ENCODE results near the gene C2orf42. TPM values are rescaled to one million over a fixed set of nuclear protein-coding genes. Genes with fewer than 3 reads are reported as not detected.

Gene C2orf42
- total and polyA plus RNA-seq, 2 of the 4 experiments (the other 2 are of a cell fraction), result 7.5 to 31.5 TPM

DNA sequence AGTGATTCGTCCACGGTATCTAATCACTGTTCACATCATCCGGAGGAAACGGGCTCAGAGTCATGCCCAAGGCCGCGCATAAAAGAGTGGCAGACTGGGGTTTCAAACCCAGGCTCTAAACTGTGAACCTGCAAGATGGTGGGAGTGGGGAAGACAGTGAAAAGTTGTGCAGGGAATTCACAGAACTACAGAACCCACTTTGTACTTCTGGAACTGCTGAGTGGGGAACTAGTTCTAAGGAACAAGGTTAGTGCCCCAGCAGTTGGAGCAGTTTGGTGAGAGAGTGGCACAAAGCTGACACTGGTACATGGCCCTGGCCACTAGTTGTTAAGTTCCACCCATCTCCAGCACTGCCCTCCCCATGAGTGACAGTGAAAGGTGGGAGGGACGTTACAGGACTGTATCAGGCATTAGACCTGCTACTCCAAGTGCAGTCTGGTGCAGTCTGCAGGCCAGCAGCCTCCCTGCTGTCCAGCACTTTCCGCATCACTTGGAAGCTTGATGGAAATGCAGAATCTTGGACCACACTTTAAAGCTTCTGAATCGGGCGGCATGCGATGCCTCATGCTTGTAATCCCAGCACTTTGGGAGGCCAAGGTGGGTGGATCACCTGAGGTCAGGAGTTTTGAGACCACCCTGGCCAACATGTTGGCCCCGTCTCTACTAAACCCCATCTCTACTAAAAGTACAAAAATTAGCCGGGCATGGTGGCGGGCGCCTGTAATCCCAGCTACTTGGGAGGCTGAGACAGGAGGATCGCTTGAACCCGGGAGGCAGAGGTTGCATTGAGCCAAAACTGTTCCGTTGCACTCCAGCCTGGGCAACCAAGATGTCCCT, 47.3 kb downstream of the C2orf42 start (continued):
- TF ChIP-seq SMC3 (IDR thresholded peaks at IDR 0.05; ENCODE audit: low read depth, low read length) (no peak), RFX5 (IDR thresholded peaks at IDR 0.05; ENCODE audit: low read depth, low read length) (no peak), MXI1 (IDR thresholded peaks at IDR 0.05; ENCODE audit: borderline replicate concordance, low read depth, low read length) (no peak)
